GM19025 (cell line): ENCODE results near the gene VPS8.
"Not testable (repeated sequence)": the region's sequence is repeated elsewhere in the genome, so short reads cannot be mapped to it uniquely, and the experiment has no call there.

ENCODE experiments used
- ATAC-seq: cut with Tn5 transposase; IDR thresholded peaks from one replicate; pipeline ENCODE4 v1.9.1; 2021; ENCODE audit warnings: mild to moderate bottlenecking, low read depth, moderate library complexity; ENCODE audit not compliant: unreplicated experiment

The VPS8 gene

GRCh38 chr3:184857099-184857498 lies 45.1 kb downstream of the VPS8 start:
- ATAC-seq: no peak

GRCh38 chr3:184864000-184864399 lies 52.0 kb downstream of the VPS8 start:
- ATAC-seq: no peak

GRCh38 chr3:184868477-184868876 lies 56.5 kb downstream of the VPS8 start:
- ATAC-seq: no peak

GRCh38 chr3:184872200-184872599 lies 60.2 kb downstream of the VPS8 start:
- ATAC-seq: no peak

GRCh38 chr3:184873141-184873540 lies 61.2 kb downstream of the VPS8 start:
- ATAC-seq: no peak

GRCh38 chr3:184874709-184875644 lies 63.0 kb downstream of the VPS8 start:
- ATAC-seq: no peak

GRCh38 chr3:184880276-184881019 lies 68.5 kb downstream of the VPS8 start:
- no peak for ATAC-seq

- peak; percentile 93 for ATAC-seq
Measured at GRCh38 chr3:184884359-184885017, 72.5 kb downstream of the VPS8 start.

GRCh38 chr3:184885112-184885511 lies 73.1 kb downstream of the VPS8 start:
- ATAC-seq: no peak

GRCh38 chr3:184887574-184887973 lies 75.6 kb downstream of the VPS8 start:
- ATAC-seq: no peak

GRCh38 chr3:184889312-184889904 lies 77.4 kb downstream of the VPS8 start:
- no peak for ATAC-seq

GRCh38 chr3:184894051-184894450 lies 82.1 kb downstream of the VPS8 start:
- ATAC-seq: no peak

GRCh38 chr3:184895350-184895749 lies 83.4 kb downstream of the VPS8 start:
- no peak for ATAC-seq

GRCh38 chr3:184896336-184896735 lies 84.4 kb downstream of the VPS8 start:
- ATAC-seq: no peak

GRCh38 chr3:184899953-184900595 lies 88.1 kb downstream of the VPS8 start:
- ATAC-seq: no peak

- not testable (repeated sequence) for ATAC-seq
Measured at GRCh38 chr3:184907031-184907430, 95.1 kb downstream of the VPS8 start.

- ATAC-seq: no peak
Measured at GRCh38 chr3:184907681-184908649, 96.0 kb downstream of the VPS8 start.

- no peak for ATAC-seq
Measured at GRCh38 chr3:184908859-184909258, 96.9 kb downstream of the VPS8 start.

GRCh38 chr3:184910664-184911063 lies 98.7 kb downstream of the VPS8 start:
- no peak for ATAC-seq
